Epidermal melanocyte (primary cell): ENCODE results near the gene TM4SF1.
"Not testable (repeated sequence)": the region's sequence is repeated elsewhere in the genome, so short reads cannot be mapped to it uniquely, and the experiment has no call there.

ENCODE experiments used
- DNase-seq: peaks from one replicate; pipeline ENCODE4 v3.0.0; 2011; ENCODE audit warnings: low spot score; ENCODE audit not compliant: insufficient read length

TM4SF1 gene

GRCh38 chr3:149395107-149396089 lies 17.9 kb upstream of the TM4SF1 start:
- no peak for DNase-seq

GRCh38 chr3:149393345-149394160 lies 16.1 kb upstream of the TM4SF1 start:
- DNase-seq: peak; percentile 51

- no peak for DNase-seq
Observed at GRCh38 chr3:149391960-149392359, 14.5 kb upstream of the TM4SF1 start.

DNA sequence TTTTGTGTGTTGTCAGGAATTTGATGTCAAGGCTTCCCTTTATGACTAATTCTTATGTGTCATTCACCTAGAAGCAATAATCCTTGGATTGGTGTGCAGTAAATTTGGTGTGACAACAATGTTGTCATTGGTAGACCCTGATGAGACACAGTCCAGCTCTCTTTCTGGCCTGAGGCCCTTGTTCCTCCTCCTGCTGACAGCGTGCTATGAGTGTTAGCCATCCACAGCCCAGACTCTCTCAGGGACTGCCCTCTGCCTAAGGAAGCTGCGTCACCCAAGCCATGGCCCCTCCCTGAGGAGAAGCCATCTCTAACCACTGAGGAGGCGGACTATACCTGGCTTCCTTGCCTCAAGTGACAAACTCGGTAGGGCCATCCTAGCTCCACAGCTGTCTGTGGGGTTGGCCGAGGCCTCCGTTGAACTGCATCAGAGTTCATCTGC lies 13.3 kb upstream of the TM4SF1 start:
- no peak for DNase-seq

GRCh38 chr3:149390294-149390693 lies 12.8 kb upstream of the TM4SF1 start:
- no peak for DNase-seq

GRCh38 chr3:149388531-149389417 lies 11.3 kb upstream of the TM4SF1 start:
- no peak for DNase-seq

GRCh38 chr3:149388001-149388440 lies 10.6 kb upstream of the TM4SF1 start:
- no peak for DNase-seq

GRCh38 chr3:149386299-149386606 lies 8.8 kb upstream of the TM4SF1 start:
- no peak for DNase-seq

DNA sequence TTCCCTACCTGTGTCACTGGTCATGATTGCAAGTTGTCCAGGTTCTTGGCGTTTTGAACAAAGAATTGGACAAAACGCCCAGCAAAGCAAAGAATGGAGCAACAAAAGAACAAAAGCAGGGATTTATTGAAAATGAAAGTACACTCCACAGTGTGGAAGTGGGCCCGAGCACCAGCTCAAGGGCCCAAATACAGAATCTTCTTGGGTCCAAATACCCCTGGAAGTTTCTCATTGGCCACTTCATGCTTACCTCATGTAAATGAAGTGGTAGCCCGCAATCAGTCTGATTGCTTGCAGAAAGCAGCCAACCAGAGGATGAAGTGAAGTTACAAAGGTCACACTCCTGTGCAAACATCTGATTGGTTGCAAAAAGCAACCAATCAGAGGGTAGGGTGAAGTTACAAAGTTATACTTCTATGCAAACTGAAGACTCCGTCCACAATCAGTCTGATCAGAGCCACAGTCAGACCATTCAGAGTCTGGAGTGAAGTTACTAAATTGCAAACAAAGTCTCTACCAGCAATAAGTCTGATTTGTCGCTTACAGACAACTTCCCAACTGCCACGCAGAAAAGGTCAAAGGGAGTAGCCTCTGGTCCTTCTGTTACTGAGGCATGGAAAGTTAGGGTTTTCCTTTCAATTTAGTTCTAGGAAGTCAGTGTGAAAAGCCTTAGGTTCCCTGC lies 8.3 kb upstream of the TM4SF1 start:
- DNase-seq: no peak

DNA sequence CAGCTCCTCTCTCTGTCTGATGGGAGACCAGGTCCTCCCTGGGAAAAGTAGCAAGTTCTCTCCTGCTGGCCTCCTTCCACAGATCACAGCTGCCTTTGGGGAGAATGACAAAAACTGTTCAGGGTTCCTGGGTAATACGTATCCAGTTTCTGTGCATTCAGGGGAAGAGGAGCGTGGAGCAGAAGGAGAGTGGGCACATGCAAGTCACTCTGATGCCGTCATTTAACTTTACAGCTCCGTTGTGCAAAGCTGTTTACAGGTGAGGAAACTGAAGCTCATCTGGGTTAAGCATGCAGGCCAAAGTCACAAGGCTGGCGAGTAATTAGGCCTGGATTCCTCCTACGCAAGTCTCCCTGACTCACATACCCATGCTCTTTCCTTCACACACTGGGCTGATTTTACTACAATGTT lies 7.5 kb upstream of the TM4SF1 start:
- no peak for DNase-seq

GRCh38 chr3:149384167-149384566 lies 6.7 kb upstream of the TM4SF1 start:
- no peak for DNase-seq

GRCh38 chr3:149383703-149384102 lies 6.3 kb upstream of the TM4SF1 start:
- DNase-seq: no peak

- no peak for DNase-seq
Observed at GRCh38 chr3:149382518-149382917, 5.1 kb upstream of the TM4SF1 start.

- no peak for DNase-seq
Observed at GRCh38 chr3:149382101-149382467, 4.6 kb upstream of the TM4SF1 start.

DNA sequence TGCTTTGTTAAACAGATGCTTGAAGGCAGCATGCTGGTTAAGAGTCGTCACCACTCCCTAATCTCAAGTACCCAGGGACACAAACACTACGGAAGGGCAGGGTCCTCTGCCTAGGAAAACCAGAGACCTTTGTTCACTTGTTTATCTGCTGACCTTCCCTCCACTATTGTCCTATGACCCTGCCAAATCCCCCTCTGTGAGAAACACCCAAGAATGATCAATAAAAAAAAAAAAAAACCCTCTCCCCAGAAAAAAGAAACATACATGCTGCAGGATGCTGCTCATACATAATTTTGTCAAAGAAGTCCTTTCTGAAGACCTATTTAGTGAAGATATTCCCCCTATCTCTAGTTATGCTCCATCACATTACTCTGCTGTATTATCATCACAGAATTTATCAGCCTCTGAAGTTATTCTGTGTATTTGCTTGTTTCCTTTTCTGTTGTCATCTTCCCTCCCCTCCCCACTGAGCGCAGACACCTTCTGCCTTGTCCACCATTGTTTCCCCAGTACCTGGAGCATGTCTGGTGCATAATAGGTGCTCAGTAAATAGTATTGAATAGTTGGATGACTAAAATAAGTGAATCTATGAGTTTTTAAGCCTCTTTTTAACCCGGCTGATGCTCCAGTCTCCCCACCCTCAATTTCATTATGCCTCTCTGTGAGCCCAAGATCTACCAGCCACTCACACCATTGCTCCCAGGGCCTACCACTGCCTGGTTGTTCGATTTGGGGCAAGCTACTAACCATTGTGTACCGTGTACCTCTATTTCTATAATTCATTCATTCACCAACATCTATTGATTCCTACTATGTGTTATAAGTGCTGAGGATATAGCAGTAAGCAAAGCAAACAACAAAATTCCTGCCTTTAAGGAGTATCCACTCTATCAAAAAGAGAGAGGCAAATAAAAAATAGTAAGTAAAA lies 4.0 kb upstream of the TM4SF1 start:
- no peak for DNase-seq

GRCh38 chr3:149380220-149380619 lies 2.8 kb upstream of the TM4SF1 start:
- DNase-seq: not testable (repeated sequence)

DNA sequence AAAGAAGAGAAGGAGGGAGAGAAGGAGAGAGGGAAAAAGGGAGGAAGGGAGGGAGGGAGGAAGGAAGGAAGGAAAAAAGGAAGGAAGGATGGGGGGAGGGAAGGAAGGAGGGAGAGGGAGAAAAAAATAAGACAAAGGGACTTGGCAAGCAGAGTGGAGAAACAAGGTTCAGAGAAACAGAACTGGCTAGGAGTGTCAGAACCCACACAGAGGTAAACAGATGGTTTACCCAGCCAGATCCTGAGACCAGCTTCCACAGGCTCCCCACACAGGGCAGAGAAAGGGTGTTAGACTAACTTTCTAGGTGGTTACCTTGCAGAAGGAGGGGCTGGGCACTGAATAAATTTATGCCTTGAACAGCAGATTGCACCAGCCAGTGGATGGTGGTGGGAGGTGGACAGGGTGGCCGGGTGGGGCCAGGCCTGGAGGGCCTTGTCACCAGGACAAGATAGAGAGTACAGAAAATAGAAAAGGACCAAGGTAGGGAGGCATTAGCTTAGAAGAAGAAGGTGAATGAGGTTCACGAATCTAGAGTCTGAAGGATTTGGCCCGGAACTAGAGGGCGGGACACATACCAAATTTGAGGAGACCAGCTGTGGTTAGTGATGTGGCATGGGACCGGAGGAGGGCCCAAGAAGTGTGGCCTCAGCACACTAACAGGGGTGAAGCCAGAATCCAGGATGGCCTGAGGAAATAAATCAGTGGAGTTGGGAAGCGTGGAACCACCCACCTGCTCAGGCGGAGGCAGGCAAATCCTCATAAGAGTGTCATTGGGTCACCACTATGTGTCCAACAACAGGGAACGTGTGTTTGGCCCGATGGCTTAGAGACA lies 1.2 kb upstream of the TM4SF1 start:
- DNase-seq: no peak

- DNase-seq: no peak
Observed at GRCh38 chr3:149376718-149377407, 586 bp downstream of the TM4SF1 start.
